T-helper 22 cell (primary cell): ENCODE measurements around the gene NUCKS1.

Source experiments
- DNase-seq: peaks from one replicate; pipeline ENCODE4 v3.0.0-alpha.2; 2020; ENCODE audit warnings: low read depth

NUCKS1 gene

GRCh38 chr1:205668951-205669340, 81.0 kb downstream of the NUCKS1 start:
- DNase-seq = no peak

GRCh38 chr1:205667909-205668643, 81.9 kb downstream of the NUCKS1 start:
- no peak for DNase-seq

GRCh38 chr1:205666372-205667166, 83.4 kb downstream of the NUCKS1 start:
- no peak for DNase-seq

GRCh38 chr1:205665201-205666045, 84.6 kb downstream of the NUCKS1 start:
- no peak for DNase-seq

- DNase-seq = no peak
Measured at GRCh38 chr1:205664399-205665017, 85.5 kb downstream of the NUCKS1 start.

- no peak for DNase-seq
Measured at GRCh38 chr1:205663286-205663936, 86.6 kb downstream of the NUCKS1 start.
